Measurements from ENCODE around the gene TMEM30A.

Gene TMEM30A

GRCh38 chr6:75261299-75261698 is 23.3 kb downstream of the TMEM30A start:
- DNase-seq = no peak

- no peak for DNase-seq
Measured at GRCh38 chr6:75257343-75258087, 27.1 kb downstream of the TMEM30A start.

- no peak for DNase-seq
Measured at GRCh38 chr6:75250552-75250951, 34.0 kb downstream of the TMEM30A start.

GRCh38 chr6:75249837-75250236 is 34.8 kb downstream of the TMEM30A start:
- DNase-seq = no peak

GRCh38 chr6:75246386-75246785 is 38.2 kb downstream of the TMEM30A start:
- DNase-seq = no peak

- DNase-seq = no peak
Measured at GRCh38 chr6:75244063-75244584, 40.5 kb downstream of the TMEM30A start.

- DNase-seq = peak; percentile 63 to 75 (median 70)
Measured at GRCh38 chr6:75243333-75244062, 41.1 kb downstream of the TMEM30A start, which contains the start of gene COX7A2. Gene COX7A2 (minus strand): TSS chr6:75243801. CDS start chr6:75243734, 67 bp downstream.

- no peak for DNase-seq
Measured at GRCh38 chr6:75236630-75237029, 48.0 kb downstream of the TMEM30A start.

- no peak for DNase-seq
Measured at GRCh38 chr6:75235271-75235670, 49.3 kb downstream of the TMEM30A start.

- no peak for DNase-seq
Measured at GRCh38 chr6:75234126-75234865, 50.3 kb downstream of the TMEM30A start.

- DNase-seq = no peak
Measured at GRCh38 chr6:75233092-75233615, 51.4 kb downstream of the TMEM30A start.

- no peak for DNase-seq
Measured at GRCh38 chr6:75230484-75231325, 53.9 kb downstream of the TMEM30A start.

GRCh38 chr6:75224303-75224926 is 60.2 kb downstream of the TMEM30A start:
- DNase-seq = no peak

GRCh38 chr6:75223428-75223827 is 61.2 kb downstream of the TMEM30A start:
- DNase-seq = no peak

GRCh38 chr6:75222261-75222660 is 62.3 kb downstream of the TMEM30A start:
- no peak for DNase-seq

- no peak for DNase-seq
Measured at GRCh38 chr6:75221116-75221515, 63.5 kb downstream of the TMEM30A start.

- DNase-seq = no peak
Measured at GRCh38 chr6:75220357-75220756, 64.2 kb downstream of the TMEM30A start.

GRCh38 chr6:75219263-75219662 is 65.3 kb downstream of the TMEM30A start:
- DNase-seq = no peak

GRCh38 chr6:75217193-75217592 is 67.4 kb downstream of the TMEM30A start:
- no peak for DNase-seq

GRCh38 chr6:75215291-75215690 is 69.3 kb downstream of the TMEM30A start:
- DNase-seq = no peak

- DNase-seq = no peak
Measured at GRCh38 chr6:75213732-75214131, 70.9 kb downstream of the TMEM30A start.

GRCh38 chr6:75213112-75213511 is 71.5 kb downstream of the TMEM30A start:
- no peak for DNase-seq
